ENCODE measurements around the gene BIVM.

The BIVM gene

GRCh38 chr13:102848956-102849355 lies 50.0 kb downstream of the BIVM start:
- Histone ChIP-seq H2AFZ (ENCODE audit: low read depth, low read length) (no peak overlapping the region), H4K20me1 (ENCODE audit: insufficient read depth, low read length) (peaks cover 18% of the 10 kb centered on the region; the same call in 1 of the 2 replicates), H3K4me3 (ENCODE audit: low read depth in 1 of 2, low read length in 2 of 2) (no peak overlapping the region), H3K9ac (ENCODE audit: low read depth, low read length) (no peak overlapping the region), H3K79me2 (ENCODE audit: insufficient read depth, low read length) (peaks cover 69% of the 10 kb centered on the region), H3K27ac (ENCODE audit: low read length) (no peak overlapping the region), H3K9me3 (ENCODE audit: insufficient read depth, low read length, severe bottlenecking) (no peaks in the 10 kb centered on the region), H3K36me3 (ENCODE audit: insufficient read depth, low read length) (peaks cover 23% of the 10 kb centered on the region), H3K27me3 (ENCODE audit: insufficient read depth, low read length, poor library complexity) (no peaks in the 10 kb centered on the region), H3K4me2 (ENCODE audit: insufficient read depth, low read length) (no peak overlapping the region), H3K4me1 (ENCODE audit: insufficient read depth, low read length) (peaks cover 35% of the 10 kb centered on the region)
- no peak for ATAC-seq (ENCODE audit: insufficient read depth, low read depth)
- no peak for TF ChIP-seq EZH2 (IDR thresholded peaks at IDR 0.05; ENCODE audit: borderline replicate concordance, low read depth, low read length, severe bottlenecking)
- TF ChIP-seq, protein P1, sequence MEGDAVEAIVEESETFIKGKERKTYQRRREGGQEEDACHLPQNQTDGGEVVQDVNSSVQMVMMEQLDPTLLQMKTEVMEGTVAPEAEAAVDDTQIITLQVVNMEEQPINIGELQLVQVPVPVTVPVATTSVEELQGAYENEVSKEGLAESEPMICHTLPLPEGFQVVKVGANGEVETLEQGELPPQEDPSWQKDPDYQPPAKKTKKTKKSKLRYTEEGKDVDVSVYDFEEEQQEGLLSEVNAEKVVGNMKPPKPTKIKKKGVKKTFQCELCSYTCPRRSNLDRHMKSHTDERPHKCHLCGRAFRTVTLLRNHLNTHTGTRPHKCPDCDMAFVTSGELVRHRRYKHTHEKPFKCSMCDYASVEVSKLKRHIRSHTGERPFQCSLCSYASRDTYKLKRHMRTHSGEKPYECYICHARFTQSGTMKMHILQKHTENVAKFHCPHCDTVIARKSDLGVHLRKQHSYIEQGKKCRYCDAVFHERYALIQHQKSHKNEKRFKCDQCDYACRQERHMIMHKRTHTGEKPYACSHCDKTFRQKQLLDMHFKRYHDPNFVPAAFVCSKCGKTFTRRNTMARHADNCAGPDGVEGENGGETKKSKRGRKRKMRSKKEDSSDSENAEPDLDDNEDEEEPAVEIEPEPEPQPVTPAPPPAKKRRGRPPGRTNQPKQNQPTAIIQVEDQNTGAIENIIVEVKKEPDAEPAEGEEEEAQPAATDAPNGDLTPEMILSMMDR (IDR thresholded peaks at IDR 0.05; ENCODE audit: borderline replicate concordance, extremely low read depth, low read length, poor library complexity, severe bottlenecking) = no peak
- no peak for DNase-seq

DNA sequence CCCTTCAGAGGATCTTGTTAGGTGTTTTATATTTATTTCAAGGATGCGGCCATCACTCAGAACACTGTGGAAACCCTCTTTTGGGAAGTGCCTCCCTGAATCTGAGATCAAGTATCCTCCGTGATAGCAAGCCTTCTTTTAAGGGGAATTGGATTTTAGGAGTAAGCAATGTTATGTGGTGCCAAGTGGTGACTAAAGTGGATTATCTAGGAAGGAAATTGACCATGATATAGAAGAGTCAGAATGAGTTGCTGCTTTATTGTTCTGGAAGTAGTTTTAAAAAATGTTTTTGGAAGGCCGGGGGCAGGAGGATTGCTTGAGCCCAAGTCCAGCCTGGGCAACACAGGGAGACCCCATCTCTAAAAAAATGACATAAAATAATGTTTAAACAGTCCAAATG lies 53.6 kb downstream of the BIVM start:
- ATAC-seq (ENCODE audit: insufficient read depth, low read depth) (no peak), DNase-seq (no peak)
- Histone ChIP-seq H3K4me2 (ENCODE audit: insufficient read depth, low read length) (no peak overlapping the region), H3K4me1 (ENCODE audit: insufficient read depth, low read length) (peaks cover 23% of the 10 kb centered on the region), H3K36me3 (ENCODE audit: insufficient read depth, low read length) (peaks cover 56% of the 10 kb centered on the region), H3K9me3 (ENCODE audit: insufficient read depth, low read length, severe bottlenecking) (no peaks in the 10 kb centered on the region), H3K4me3 (ENCODE audit: low read depth in 1 of 2, low read length in 2 of 2) (no peak overlapping the region), H2AFZ (ENCODE audit: low read depth, low read length) (no peak overlapping the region), H4K20me1 (ENCODE audit: insufficient read depth, low read length) (peaks cover 22% of the 10 kb centered on the region), H3K27ac (ENCODE audit: low read length) (no peak overlapping the region), H3K79me2 (ENCODE audit: insufficient read depth, low read length) (peaks cover 39% of the 10 kb centered on the region), H3K27me3 (ENCODE audit: insufficient read depth, low read length, poor library complexity) (no peaks in the 10 kb centered on the region), H3K9ac (ENCODE audit: low read depth, low read length) (no peak overlapping the region)
- TF ChIP-seq, protein P1 (IDR thresholded peaks at IDR 0.05; ENCODE audit: borderline replicate concordance, extremely low read depth, low read length, poor library complexity, severe bottlenecking) = no peak
- no peak for TF ChIP-seq EZH2 (IDR thresholded peaks at IDR 0.05; ENCODE audit: borderline replicate concordance, low read depth, low read length, severe bottlenecking)

GRCh38 chr13:102854675-102855074 lies 55.8 kb downstream of the BIVM start:
- H3K9me3 ChIP-seq (ENCODE audit: insufficient read depth, low read length, severe bottlenecking) = no peaks in the 10 kb centered on the region
- ATAC-seq (ENCODE audit: insufficient read depth, low read depth) (peak; percentile 73), DNase-seq (peak; percentile 19)
- no peak overlapping the region for H3K27ac ChIP-seq (ENCODE audit: low read length)
- no peak overlapping the region for H3K9ac ChIP-seq (ENCODE audit: low read depth, low read length)
- H4K20me1 ChIP-seq (ENCODE audit: insufficient read depth, low read length) = peaks cover 13% of the 10 kb centered on the region
- no peak overlapping the region for H3K4me2 ChIP-seq (ENCODE audit: insufficient read depth, low read length)
- no peak overlapping the region for H2AFZ ChIP-seq (ENCODE audit: low read depth, low read length)
- H3K4me3 ChIP-seq (ENCODE audit: low read depth in 1 of 2, low read length in 2 of 2) = no peak overlapping the region
- peaks cover 74% of the 10 kb centered on the region for H3K36me3 ChIP-seq (ENCODE audit: insufficient read depth, low read length)
- H3K4me1 ChIP-seq (ENCODE audit: insufficient read depth, low read length) = peaks cover 4% of the 10 kb centered on the region; the same call in 1 of the 2 replicates
- H3K27me3 ChIP-seq (ENCODE audit: insufficient read depth, low read length, poor library complexity) = no peaks in the 10 kb centered on the region
- H3K79me2 ChIP-seq (ENCODE audit: insufficient read depth, low read length) = peaks cover 17% of the 10 kb centered on the region
- TF ChIP-seq, protein P1 (IDR thresholded peaks at IDR 0.05; ENCODE audit: borderline replicate concordance, extremely low read depth, low read length, poor library complexity, severe bottlenecking) = no peak
- TF ChIP-seq EZH2 (IDR thresholded peaks at IDR 0.05; ENCODE audit: borderline replicate concordance, low read depth, low read length, severe bottlenecking) = no peak

DNA sequence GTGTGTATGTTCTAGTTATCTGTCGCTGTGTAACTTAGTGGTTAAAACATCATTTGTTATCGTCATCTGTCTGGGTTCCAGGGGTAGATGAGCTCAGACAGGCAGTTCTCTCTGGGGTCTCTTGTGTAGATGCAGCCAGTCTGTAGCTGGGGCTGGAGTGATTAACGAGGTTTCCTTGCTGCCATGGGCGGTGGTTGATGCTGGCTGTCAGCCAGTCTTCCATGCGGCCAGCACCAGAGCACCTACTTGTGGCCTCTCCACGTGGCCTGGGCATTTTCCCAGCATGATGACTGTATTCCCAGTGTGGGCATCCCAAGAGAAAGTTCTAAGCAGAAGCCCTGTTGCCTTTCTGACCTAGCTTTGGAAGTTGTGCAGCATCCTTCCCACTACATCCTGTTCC lies 57.6 kb downstream of the BIVM start:
- Histone ChIP-seq H3K4me2 (ENCODE audit: insufficient read depth, low read length) (no peak overlapping the region), H3K9ac (ENCODE audit: low read depth, low read length) (no peak overlapping the region), H2AFZ (ENCODE audit: low read depth, low read length) (no peak overlapping the region), H3K4me1 (ENCODE audit: insufficient read depth, low read length) (peaks cover 4% of the 10 kb centered on the region; the same call in 1 of the 2 replicates), H4K20me1 (ENCODE audit: insufficient read depth, low read length) (peaks cover 7% of the 10 kb centered on the region), H3K27ac (ENCODE audit: low read length) (no peak overlapping the region), H3K36me3 (ENCODE audit: insufficient read depth, low read length) (peaks cover 85% of the 10 kb centered on the region), H3K9me3 (ENCODE audit: insufficient read depth, low read length, severe bottlenecking) (no peaks in the 10 kb centered on the region), H3K79me2 (ENCODE audit: insufficient read depth, low read length) (peaks cover 6% of the 10 kb centered on the region; the same call in 1 of the 2 replicates), H3K27me3 (ENCODE audit: insufficient read depth, low read length, poor library complexity) (no peaks in the 10 kb centered on the region), H3K4me3 (ENCODE audit: low read depth in 1 of 2, low read length in 2 of 2) (no peak overlapping the region)
- ATAC-seq (ENCODE audit: insufficient read depth, low read depth) (no peak), DNase-seq (no peak)
- TF ChIP-seq, protein P1 (IDR thresholded peaks at IDR 0.05; ENCODE audit: borderline replicate concordance, extremely low read depth, low read length, poor library complexity, severe bottlenecking) = no peak
- no peak for TF ChIP-seq EZH2 (IDR thresholded peaks at IDR 0.05; ENCODE audit: borderline replicate concordance, low read depth, low read length, severe bottlenecking)

Measured in DND-41 (cell line).